AG10803 (cell line): ENCODE measurements around the gene UBASH3A.

Experiments used
- DNase-seq: peaks from one replicate; pipeline ENCODE4 v3.0.0; 2010; ENCODE audit warnings: low read depth
- H3K4me3 ChIP-seq: 2 replicates; pipeline ENCODE4 v1.5.1; 2011; ENCODE audit warnings: mild to moderate bottlenecking, low read length, control low read depth
- TF ChIP-seq, protein P1 (sequence below): conservative IDR thresholded peaks from 2 replicates; pipeline ENCODE4 v1.5.1; 2011; ENCODE audit warnings: mild to moderate bottlenecking, low read length, control low read depth, inconsistent platforms

The UBASH3A gene

DNA sequence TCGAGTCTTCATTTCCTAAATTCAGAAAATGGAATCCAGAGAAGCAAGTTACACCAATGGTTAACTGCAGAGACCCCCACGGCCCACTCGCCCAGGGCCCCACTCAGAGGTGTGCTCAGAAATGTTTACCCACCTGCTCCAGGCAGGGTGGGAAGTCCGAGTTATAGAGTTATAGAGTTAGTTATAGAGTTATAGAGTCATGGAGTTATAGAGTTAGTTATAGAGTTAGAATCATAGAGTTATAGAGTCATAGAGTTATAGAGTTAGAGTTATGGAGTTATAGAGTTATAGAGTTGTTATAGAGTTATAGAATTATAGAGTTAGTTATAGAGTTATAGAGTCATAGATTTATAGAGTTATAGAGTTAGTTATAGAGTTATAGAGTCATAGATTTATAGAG lies 31.7 kb downstream of the UBASH3A start:
- H3K4me3 ChIP-seq, result no peak overlapping the region
- no peak for DNase-seq
- TF ChIP-seq, protein P1, sequence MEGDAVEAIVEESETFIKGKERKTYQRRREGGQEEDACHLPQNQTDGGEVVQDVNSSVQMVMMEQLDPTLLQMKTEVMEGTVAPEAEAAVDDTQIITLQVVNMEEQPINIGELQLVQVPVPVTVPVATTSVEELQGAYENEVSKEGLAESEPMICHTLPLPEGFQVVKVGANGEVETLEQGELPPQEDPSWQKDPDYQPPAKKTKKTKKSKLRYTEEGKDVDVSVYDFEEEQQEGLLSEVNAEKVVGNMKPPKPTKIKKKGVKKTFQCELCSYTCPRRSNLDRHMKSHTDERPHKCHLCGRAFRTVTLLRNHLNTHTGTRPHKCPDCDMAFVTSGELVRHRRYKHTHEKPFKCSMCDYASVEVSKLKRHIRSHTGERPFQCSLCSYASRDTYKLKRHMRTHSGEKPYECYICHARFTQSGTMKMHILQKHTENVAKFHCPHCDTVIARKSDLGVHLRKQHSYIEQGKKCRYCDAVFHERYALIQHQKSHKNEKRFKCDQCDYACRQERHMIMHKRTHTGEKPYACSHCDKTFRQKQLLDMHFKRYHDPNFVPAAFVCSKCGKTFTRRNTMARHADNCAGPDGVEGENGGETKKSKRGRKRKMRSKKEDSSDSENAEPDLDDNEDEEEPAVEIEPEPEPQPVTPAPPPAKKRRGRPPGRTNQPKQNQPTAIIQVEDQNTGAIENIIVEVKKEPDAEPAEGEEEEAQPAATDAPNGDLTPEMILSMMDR, result no peak

DNA sequence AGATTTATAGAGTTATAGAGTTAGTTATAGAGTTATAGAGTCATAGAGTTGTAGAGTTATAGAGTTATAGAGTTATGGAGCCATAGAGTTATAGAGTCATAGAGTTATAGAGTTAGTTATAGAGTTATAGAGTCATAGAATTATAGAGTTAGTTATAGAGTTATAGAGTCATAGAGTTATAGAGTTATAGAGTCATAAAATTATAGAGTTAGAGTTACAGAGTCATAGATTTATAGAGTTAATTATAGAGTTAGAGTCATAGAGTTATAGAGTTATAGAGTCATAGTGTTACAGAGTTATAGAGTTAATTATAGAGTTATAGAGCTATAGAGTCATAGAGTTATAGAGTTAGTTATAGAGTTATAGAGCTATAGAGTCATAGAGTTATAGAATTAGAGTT lies 32.1 kb downstream of the UBASH3A start:
- TF ChIP-seq, protein P1, result no peak
- no peak overlapping the region for H3K4me3 ChIP-seq
- DNase-seq, result no peak

DNA sequence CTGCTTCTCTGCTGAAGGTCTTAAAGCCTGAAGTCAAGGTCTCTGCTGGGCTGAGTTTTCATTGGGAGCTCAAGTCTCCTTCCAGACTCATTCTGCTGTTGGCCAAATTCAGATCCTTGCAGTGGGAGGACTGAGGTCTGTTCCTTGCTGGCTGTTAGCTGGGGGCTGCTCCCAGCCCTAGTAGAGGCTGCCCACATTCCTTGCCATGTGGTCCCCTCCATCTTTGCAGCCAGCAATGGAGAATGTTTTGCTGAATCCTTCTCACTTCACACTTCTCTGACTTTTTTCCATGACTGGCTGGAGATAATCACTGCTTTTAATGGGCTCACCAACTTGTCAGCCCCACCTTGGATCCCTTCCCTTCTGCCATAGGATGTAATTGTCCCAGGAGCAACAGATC lies 33.2 kb downstream of the UBASH3A start:
- TF ChIP-seq, protein P1, result no peak
- H3K4me3 ChIP-seq, result no peak overlapping the region
- DNase-seq, result no peak

DNA sequence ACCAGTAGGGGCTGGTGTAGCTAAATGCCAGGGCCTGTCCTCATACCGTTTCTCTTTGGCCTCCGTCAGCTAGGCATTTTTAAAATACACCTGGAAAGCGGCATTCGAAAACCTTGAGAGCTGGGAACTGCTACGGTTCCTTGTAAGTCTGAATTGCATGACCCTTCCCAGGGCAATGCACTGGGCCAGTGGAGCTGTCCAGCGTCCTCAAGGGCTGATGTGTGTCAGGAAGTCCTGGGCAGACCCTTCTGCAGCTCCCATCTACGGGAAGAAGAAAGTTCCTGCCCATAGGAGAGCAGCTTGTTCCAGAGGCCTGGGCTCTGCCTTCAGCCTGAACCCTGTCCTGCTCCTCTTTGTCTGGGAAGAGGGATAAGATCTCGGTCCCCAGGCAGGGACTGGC lies 34.1 kb downstream of the UBASH3A start:
- DNase-seq, result no peak
- TF ChIP-seq, protein P1, result no peak
- no peak overlapping the region for H3K4me3 ChIP-seq

DNA sequence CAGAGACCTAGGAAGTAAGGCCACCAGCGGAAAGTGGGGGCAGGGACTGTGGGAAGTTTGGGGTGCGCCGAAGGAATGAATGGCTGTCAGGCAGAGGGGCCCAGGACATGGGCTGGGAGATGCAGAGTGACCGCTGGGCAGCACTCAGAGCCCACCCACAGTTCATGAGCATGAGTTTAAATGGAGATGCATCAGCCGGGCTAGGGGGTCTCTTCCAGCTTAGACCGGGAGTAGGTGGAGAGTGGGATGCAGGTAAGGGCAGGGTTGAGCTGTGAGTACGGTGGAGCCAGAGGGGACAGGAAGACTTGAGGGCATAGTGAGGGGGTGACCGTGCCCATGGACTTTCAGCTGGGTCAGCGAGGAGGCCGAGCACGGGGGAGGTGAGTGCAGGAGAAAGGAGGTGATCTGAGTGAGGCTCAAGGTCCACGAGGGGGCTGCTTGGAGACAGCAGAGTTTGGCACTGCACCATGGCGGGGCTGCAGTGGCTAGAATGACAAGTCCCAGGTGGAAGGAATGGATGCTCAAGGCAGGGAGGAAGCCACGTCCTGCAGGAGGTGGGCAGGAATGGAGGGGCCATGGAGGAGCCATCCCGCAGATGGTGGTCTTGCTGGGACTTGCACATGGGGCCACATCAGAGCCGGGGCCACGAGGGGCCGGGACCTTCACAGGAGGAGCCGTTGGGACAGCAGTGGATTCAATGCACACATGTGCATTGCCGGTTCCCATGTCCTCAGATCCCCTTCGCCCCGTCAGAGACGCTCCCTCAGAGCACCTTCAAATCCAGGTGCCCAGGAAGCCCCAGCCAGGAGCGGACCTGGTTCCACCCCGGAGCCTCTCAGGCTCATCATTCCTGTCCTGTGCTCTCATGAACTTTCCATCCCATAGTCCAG lies 34.9 kb downstream of the UBASH3A start:
- DNase-seq, result no peak
- no peak overlapping the region for H3K4me3 ChIP-seq
- TF ChIP-seq, protein P1, result no peak

DNA sequence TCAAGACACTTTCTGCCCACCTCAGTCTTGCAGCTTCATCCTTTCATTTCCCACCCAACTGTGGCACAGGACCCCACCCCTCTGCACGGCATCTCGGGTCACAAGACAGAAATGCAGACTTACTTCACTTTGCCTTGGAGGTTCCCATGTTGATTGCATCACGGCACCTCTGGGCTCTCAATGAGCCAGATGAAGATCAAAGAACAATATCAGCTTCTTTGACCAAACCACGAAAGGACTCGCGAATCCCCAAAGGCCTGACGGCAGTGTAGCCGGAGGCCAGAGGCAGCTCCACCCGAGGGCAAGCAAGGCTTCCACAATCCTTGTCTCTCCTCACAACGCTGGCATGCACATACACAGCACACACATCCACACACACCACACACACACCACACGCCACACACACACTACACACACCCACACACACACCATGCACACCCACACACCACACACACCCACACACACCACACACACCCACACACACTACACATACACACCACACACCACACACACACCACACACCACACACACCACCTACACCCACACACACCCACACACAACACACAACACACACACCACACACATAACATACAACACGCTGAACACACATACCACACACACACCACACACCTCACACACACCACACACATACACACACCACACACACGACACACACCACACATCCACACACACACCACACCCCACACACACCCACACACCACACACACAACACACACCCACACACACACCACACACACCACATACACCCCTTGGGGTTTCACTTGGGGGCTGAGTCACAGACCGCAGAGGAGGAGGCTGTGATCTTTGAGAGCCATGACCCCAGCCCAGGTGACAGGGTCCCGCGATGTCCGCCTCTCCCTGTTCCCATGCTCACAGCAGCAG lies 35.8 kb downstream of the UBASH3A start:
- DNase-seq, result no peak
- H3K4me3 ChIP-seq, result no peak overlapping the region
- TF ChIP-seq, protein P1, result no peak
